22Rv1 (cell line): ENCODE measurements around the gene TMCO4.

Source experiments
- CTCF ChIP-seq: fragments of 450-650 bp; IDR thresholded peaks from 2 replicates; pipeline ENCODE4 v1.5.1; 2017; ENCODE audit warnings: mild to moderate bottlenecking
- ZFX ChIP-seq: fragments of 450-650 bp; IDR thresholded peaks from 2 replicates; pipeline ENCODE4 v1.6.1; 2017; ENCODE audit warnings: antibody characterized with exemption, borderline replicate concordance

DNA sequence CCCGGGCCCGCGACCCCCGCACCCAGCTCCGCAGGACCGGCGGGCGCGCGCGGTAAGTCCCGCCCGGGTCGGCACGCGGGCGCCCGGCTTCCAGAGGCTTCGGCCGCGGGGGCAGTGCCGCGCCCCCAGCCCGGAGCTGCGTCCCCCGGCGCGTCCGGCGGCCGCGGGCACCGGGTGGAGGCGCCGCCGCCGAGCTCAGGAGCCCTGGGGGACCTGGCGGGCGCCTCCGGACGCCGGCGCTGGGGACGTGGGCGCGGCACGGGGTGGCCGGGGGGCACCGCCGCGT lies 155.4 kb downstream of the TMCO4 start:
- TF ChIP-seq ZFX = no peak
- TF ChIP-seq CTCF = no peak
